Spleen (tissue), 7 donors: ENCODE measurements around the gene EDEM1.

Experiments
- CTCF ChIP-seq, 11 experiments: fragments of 200-600 bp in 7 of 11; fragments of 450-650 bp in 4 of 11; sonication (generic) in 4 of 11; IDR thresholded peaks in 8 of 11; conservative IDR thresholded peaks in 3 of 11; 1 replicate in 7 of 11; 2 replicates in 4 of 11; pipeline versions ENCODE4 v1.4.0 to v1.8.0; 2016 to 2021; ENCODE audit warnings: antibody characterized with exemption in 11 of 11, inconsistent platforms in 4 of 11, mild to moderate bottlenecking in 1 of 11
- POLR2A ChIP-seq, 3 donors: fragments of 450-650 bp; IDR thresholded peaks; one replicate each; pipeline ENCODE4 v1.5.1; 2017; ENCODE audit warnings: antibody characterized with exemption in 3 of 3, mild to moderate bottlenecking in 1 of 3
- donor health status: DM: no; HTN: no; CAD: no; lungs with moderate emphysema.
- donor health status: DM: no; HTN: no; CAD: no.
- donor health status: DM: no; HTN: no; CAD: no.

- TF ChIP-seq POLR2A (IDR thresholded peaks at IDR 0.05) (no peak), CTCF (IDR thresholded peaks at IDR 0.05 in 8 of 11, conservative IDR thresholded peaks at IDR 0.05 in 3 of 11) (no peak)
These were observed 77.6 kb downstream of the EDEM1 start for GRCh38 chr3:5264896-5265770.
